Chondrocyte (in vitro differentiated cells): Measurements from ENCODE around the gene CLTRN. TPM values are rescaled to one million over a fixed set of nuclear protein-coding genes. Genes with fewer than 3 reads are reported as not detected.
"Not testable (repeated sequence)": the region's sequence is repeated elsewhere in the genome, so short reads cannot be mapped to it uniquely, and the experiment has no call there.

Experiments used
- DNase-seq: peaks from one replicate; pipeline ENCODE4 v3.0.0; 2021; ENCODE audit warnings: mixed read lengths, low spot score
- H3K27ac Mint-ChIP-seq: one replicate; pipeline ENCODE4 v1.8.0; 2021; ENCODE audit warnings: mild to moderate bottlenecking, moderate library complexity, mixed read lengths; ENCODE audit not compliant: unreplicated experiment
- H3K27me3 Mint-ChIP-seq: 2 replicates; pipeline ENCODE4 v1.8.0; 2021; ENCODE audit warnings: low read depth, mixed read lengths
- H3K36me3 Mint-ChIP-seq: 2 replicates; pipeline ENCODE4 v1.8.0; 2021; ENCODE audit warnings: low read depth, mixed read lengths
- H3K4me1 Mint-ChIP-seq: 2 replicates; pipeline ENCODE4 v1.8.0; 2021; ENCODE audit warnings: low read depth, mild to moderate bottlenecking, mixed read lengths
- H3K4me3 Mint-ChIP-seq: one replicate; pipeline ENCODE4 v1.8.0; 2021; ENCODE audit warnings: mild to moderate bottlenecking, moderate library complexity, mixed read lengths; ENCODE audit not compliant: unreplicated experiment
- H3K9me3 Mint-ChIP-seq: 2 replicates; pipeline ENCODE4 v1.8.0; 2021; ENCODE audit warnings: low read depth, mixed read lengths
- total RNA-seq: library from RNA; stranded (reverse); gene quantifications from 3 replicates; pipeline ENCODE4 v1.2.1, GENCODE V29; 2021
- TF ChIP-seq, protein P1 (sequence below): fragments of 200-600 bp; sonication (generic); IDR thresholded peaks from 2 replicates; pipeline ENCODE4 v1.5.0; 2021; ENCODE audit warnings: antibody characterized with exemption, mild to moderate bottlenecking, moderate library complexity

Gene CLTRN
- total RNA-seq, 1 donor from 2014 or later, result 0.20 TPM

DNA sequence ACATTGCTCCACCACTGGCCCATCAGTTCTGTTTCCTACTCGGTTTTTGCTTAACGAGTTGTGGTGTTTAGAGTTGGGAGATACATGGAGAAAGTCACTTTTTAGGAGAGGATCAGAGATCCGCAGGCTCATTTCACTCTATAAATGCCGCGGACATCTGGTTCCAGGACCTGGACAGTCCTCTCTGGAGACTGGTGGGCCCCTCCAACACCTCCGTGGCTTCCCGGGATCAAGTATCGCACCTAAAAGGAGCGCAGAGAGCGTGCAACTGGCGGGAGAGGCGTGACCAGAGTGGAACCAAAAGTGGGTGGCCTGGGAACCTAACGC lies 9.9 kb upstream of the CLTRN start:
- no peak for DNase-seq
- peaks cover 13% of the 10 kb centered on the region for H3K4me1 Mint-ChIP-seq
- no peak overlapping the region for H3K27ac Mint-ChIP-seq
- H3K9me3 Mint-ChIP-seq, result no peaks in the 10 kb centered on the region
- no peak overlapping the region for H3K4me3 Mint-ChIP-seq
- TF ChIP-seq, protein P1, sequence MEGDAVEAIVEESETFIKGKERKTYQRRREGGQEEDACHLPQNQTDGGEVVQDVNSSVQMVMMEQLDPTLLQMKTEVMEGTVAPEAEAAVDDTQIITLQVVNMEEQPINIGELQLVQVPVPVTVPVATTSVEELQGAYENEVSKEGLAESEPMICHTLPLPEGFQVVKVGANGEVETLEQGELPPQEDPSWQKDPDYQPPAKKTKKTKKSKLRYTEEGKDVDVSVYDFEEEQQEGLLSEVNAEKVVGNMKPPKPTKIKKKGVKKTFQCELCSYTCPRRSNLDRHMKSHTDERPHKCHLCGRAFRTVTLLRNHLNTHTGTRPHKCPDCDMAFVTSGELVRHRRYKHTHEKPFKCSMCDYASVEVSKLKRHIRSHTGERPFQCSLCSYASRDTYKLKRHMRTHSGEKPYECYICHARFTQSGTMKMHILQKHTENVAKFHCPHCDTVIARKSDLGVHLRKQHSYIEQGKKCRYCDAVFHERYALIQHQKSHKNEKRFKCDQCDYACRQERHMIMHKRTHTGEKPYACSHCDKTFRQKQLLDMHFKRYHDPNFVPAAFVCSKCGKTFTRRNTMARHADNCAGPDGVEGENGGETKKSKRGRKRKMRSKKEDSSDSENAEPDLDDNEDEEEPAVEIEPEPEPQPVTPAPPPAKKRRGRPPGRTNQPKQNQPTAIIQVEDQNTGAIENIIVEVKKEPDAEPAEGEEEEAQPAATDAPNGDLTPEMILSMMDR, result no peak
- no peaks in the 10 kb centered on the region for H3K36me3 Mint-ChIP-seq
- H3K27me3 Mint-ChIP-seq, result no peaks in the 10 kb centered on the region

DNA sequence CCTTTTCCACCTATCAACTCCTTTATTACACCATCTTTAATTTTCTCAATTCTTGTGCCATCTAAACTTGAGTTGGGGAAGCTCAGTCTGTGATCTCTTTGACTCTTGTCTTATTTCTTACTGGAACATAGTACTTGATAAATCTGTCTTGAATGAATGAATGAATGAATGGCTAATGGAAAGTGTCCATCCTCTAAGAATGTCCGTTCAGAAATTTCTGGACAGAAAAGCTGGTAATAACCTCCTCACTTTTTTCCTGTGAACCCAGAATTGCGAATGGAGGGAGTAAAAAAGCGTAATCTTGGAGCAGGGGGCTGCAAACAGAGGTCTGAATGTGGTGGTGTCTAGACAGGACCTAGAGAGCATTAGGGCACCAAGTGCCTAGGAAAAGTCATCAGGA lies 9.4 kb upstream of the CLTRN start:
- TF ChIP-seq, protein P1, result no peak
- DNase-seq, result no peak
- Mint-ChIP-seq H3K4me3 (no peak overlapping the region), H3K36me3 (no peaks in the 10 kb centered on the region), H3K9me3 (no peaks in the 10 kb centered on the region), H3K27ac (no peak overlapping the region), H3K4me1 (peaks cover 13% of the 10 kb centered on the region), H3K27me3 (peaks cover 4% of the 10 kb centered on the region)

DNA sequence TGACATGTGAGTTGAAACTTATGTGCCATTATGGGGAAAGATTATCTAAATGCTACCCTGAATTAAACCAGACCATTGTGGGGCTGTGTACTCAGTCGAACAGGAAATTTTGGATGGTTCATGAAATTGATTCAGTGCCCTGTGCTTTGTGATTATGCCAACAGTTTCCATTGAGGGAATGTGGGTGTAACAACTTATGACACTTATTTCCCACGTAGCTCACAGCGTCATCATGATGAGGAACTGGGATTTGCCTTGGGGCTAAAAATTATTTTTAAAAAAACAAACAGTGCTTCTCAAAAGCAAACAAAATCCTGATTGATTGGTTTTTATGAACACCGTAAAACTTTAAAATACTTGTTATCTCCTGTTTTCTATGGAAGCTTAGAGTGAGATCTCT lies 8.3 kb upstream of the CLTRN start:
- H3K27me3 Mint-ChIP-seq, result peaks cover 8% of the 10 kb centered on the region
- no peaks in the 10 kb centered on the region for H3K9me3 Mint-ChIP-seq
- no peak for DNase-seq
- peaks cover 13% of the 10 kb centered on the region for H3K4me1 Mint-ChIP-seq
- no peaks in the 10 kb centered on the region for H3K36me3 Mint-ChIP-seq
- no peak overlapping the region for H3K27ac Mint-ChIP-seq
- TF ChIP-seq, protein P1, result no peak
- H3K4me3 Mint-ChIP-seq, result no peak overlapping the region

DNA sequence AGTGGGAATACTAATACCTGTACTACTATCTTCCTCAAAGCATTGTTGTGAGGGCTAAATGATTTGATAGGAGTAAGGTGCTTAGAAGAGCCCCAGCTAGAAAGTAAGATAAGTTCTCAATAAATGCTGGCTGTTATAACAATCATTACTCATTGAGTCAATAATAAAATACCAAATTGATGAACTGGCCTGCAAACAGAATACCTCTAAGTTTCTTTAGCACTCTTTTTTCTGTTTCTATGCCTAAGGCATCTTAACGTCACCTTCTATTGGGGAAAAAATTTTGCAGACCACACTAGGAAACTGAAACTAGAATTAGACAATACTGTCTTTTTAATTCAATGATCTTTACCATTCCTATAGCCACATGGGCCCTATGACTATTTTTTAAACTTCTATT lies 1.2 kb downstream of the CLTRN start:
- Mint-ChIP-seq H3K36me3 (no peaks in the 10 kb centered on the region), H3K27me3 (peaks cover 41% of the 10 kb centered on the region), H3K4me1 (no peaks in the 10 kb centered on the region), H3K27ac (no peak overlapping the region), H3K4me3 (no peak overlapping the region), H3K9me3 (no peaks in the 10 kb centered on the region)
- TF ChIP-seq, protein P1, result no peak
- DNase-seq, result no peak

DNA sequence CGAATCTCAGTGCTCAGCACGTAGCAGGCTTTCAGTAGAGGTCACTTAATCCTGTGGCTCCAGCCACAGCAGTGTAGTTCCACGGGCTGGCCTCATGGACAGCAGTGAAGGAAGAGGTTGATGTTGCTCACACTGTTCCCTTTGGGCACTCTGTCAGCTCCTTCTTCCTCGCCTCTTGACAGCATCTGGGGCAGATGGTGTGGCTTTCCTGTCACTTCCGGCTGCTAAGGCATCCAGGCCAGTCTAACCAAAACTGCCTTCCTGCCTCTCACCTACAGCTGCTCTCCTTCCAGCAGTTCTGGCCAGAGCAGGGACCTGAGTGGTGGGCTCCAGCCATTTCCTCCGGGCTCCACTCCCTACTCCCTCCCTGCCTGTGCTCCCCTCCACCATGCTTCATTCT lies 9.8 kb downstream of the CLTRN start:
- H3K27ac Mint-ChIP-seq, H3K4me1 Mint-ChIP-seq, H3K9me3 Mint-ChIP-seq, H3K4me3 Mint-ChIP-seq, H3K36me3 Mint-ChIP-seq, DNase-seq: not testable (repeated sequence)
- peaks cover 15% of the 10 kb centered on the region for H3K27me3 Mint-ChIP-seq

DNA sequence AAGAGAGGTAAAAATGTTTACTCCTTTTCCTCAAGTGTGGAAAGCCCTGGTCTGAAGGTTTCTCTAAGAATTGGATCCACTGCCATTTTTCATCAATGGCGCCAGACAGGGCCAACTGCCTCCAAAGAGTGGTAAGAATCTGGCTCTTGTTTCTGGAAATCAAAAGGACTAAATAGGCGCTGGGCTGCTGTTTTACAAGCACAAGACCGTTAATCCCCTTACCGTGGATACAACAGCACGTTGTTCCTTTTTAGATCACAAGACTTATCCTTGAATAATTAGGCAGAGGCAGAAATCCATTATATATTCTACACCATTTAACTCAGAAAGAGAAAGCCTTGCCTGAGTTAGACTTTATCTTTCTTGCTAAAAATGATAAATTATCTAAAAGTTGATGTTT lies 10.6 kb downstream of the CLTRN start:
- H3K27ac Mint-ChIP-seq, result no peak overlapping the region
- no peak overlapping the region for H3K4me3 Mint-ChIP-seq
- no peak for DNase-seq
- H3K36me3 Mint-ChIP-seq, result no peaks in the 10 kb centered on the region
- H3K9me3 Mint-ChIP-seq, result no peaks in the 10 kb centered on the region
- no peaks in the 10 kb centered on the region for H3K4me1 Mint-ChIP-seq
- peaks cover 8% of the 10 kb centered on the region for H3K27me3 Mint-ChIP-seq
- TF ChIP-seq, protein P1, result no peak

DNA sequence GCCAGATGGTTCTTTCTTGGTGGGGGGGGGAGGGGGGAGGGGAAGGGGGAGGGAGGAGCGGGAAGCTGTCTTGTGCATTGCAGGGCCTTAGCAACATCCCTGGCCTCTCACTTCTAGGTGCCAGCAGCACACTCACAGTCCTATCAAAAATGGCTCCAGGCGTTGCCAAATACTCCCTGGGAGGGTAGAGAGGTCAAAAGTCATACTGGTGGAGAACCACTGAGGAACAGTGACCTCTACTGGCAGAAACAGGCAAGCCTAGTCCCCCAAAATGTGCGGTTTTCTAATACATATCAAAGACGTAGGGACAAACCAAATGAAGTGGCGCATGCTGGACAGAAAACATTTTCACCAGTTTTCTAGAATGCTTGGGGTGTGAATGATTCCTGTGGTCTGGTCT lies 17.1 kb downstream of the CLTRN start:
- H3K9me3 Mint-ChIP-seq, H3K4me3 Mint-ChIP-seq, DNase-seq, H3K27ac Mint-ChIP-seq, H3K36me3 Mint-ChIP-seq, H3K4me1 Mint-ChIP-seq, H3K27me3 Mint-ChIP-seq: not testable (repeated sequence)
